Measurements from ENCODE around the gene BLOC1S4. TPM values are rescaled to one million over a fixed set of nuclear protein-coding genes. Genes with fewer than 3 reads are reported as not detected.

Gene BLOC1S4
- total RNA-seq, 1 donor from 2014 or later, result 15.5 TPM

- peaks cover 3% of the 10 kb centered on the region for H3K27me3 Mint-ChIP-seq (ENCODE audit: low read depth)
- no peak for TF ChIP-seq CTCF (IDR thresholded peaks at IDR 0.05)
- DNase-seq (ENCODE audit: low spot score), result no peak
Measured at GRCh38 chr4:6715704-6716017, 313 bp upstream of the BLOC1S4 start.

GRCh38 chr4:6716958-6717655 is 1.1 kb downstream of the BLOC1S4 start:
- Mint-ChIP-seq H3K9me3 (ENCODE audit: low read depth) (no peaks in the 10 kb centered on the region), H3K27ac (ENCODE audit: unreplicated experiment) (peak overlapping the region; percentile 88), H3K4me3 (ENCODE audit: unreplicated experiment) (peak overlapping the region; percentile 87), H3K27me3 (ENCODE audit: low read depth) (peaks cover 3% of the 10 kb centered on the region), H3K4me1 (ENCODE audit: low read depth) (peaks cover 37% of the 10 kb centered on the region), H3K36me3 (ENCODE audit: low read depth) (no peaks in the 10 kb centered on the region)
- DNase-seq (ENCODE audit: low spot score), result no peak
- no peak for TF ChIP-seq CTCF (IDR thresholded peaks at IDR 0.05)

More at GRCh38 chr4:6715704-6716017, 313 bp upstream of the BLOC1S4 start:
- peaks cover 38% of the 10 kb centered on the region for H3K4me1 Mint-ChIP-seq (ENCODE audit: low read depth)
- peak overlapping the region; percentile 87 for H3K4me3 Mint-ChIP-seq (ENCODE audit: unreplicated experiment)
- no peaks in the 10 kb centered on the region for H3K36me3 Mint-ChIP-seq (ENCODE audit: low read depth)
- peak overlapping the region; percentile 93 for H3K27ac Mint-ChIP-seq (ENCODE audit: unreplicated experiment)
- H3K9me3 Mint-ChIP-seq (ENCODE audit: low read depth), result no peaks in the 10 kb centered on the region

- no peak for TF ChIP-seq CTCF (IDR thresholded peaks at IDR 0.05)
- H3K4me1 Mint-ChIP-seq (ENCODE audit: low read depth), result peaks cover 37% of the 10 kb centered on the region
- no peak for DNase-seq (ENCODE audit: low spot score)
- no peaks in the 10 kb centered on the region for H3K9me3 Mint-ChIP-seq (ENCODE audit: low read depth)
- no peak overlapping the region for H3K4me3 Mint-ChIP-seq (ENCODE audit: unreplicated experiment)
- no peaks in the 10 kb centered on the region for H3K27me3 Mint-ChIP-seq (ENCODE audit: low read depth)
- H3K36me3 Mint-ChIP-seq (ENCODE audit: low read depth), result no peaks in the 10 kb centered on the region
- H3K27ac Mint-ChIP-seq (ENCODE audit: unreplicated experiment), result peak overlapping the region; percentile 60
Measured at GRCh38 chr4:6718932-6719610, 3.1 kb downstream of the BLOC1S4 start.

GRCh38 chr4:6719611-6720179 is 3.7 kb downstream of the BLOC1S4 start:
- no peak for DNase-seq (ENCODE audit: low spot score)
- H3K4me3 Mint-ChIP-seq (ENCODE audit: unreplicated experiment), result no peak overlapping the region
- no peak for TF ChIP-seq CTCF (IDR thresholded peaks at IDR 0.05)
- H3K27ac Mint-ChIP-seq (ENCODE audit: unreplicated experiment), result peak overlapping the region; percentile 60
- no peaks in the 10 kb centered on the region for H3K9me3 Mint-ChIP-seq (ENCODE audit: low read depth)
- H3K36me3 Mint-ChIP-seq (ENCODE audit: low read depth), result no peaks in the 10 kb centered on the region
- H3K4me1 Mint-ChIP-seq (ENCODE audit: low read depth), result peaks cover 43% of the 10 kb centered on the region
- H3K27me3 Mint-ChIP-seq (ENCODE audit: low read depth), result no peaks in the 10 kb centered on the region

- Mint-ChIP-seq H3K9me3 (ENCODE audit: low read depth) (no peaks in the 10 kb centered on the region), H3K27ac (ENCODE audit: unreplicated experiment) (peak overlapping the region; percentile 77), H3K27me3 (ENCODE audit: low read depth) (no peaks in the 10 kb centered on the region), H3K4me3 (ENCODE audit: unreplicated experiment) (peak overlapping the region; percentile 35), H3K36me3 (ENCODE audit: low read depth) (no peaks in the 10 kb centered on the region), H3K4me1 (ENCODE audit: low read depth) (peaks cover 44% of the 10 kb centered on the region)
- DNase-seq (ENCODE audit: low spot score), result no peak
- TF ChIP-seq CTCF (IDR thresholded peaks at IDR 0.05), result peak; percentile 99
Measured at GRCh38 chr4:6720202-6720699, 4.3 kb downstream of the BLOC1S4 start.

Measured in chondrocyte (in vitro differentiated cells).